GM04504 (cell line): ENCODE measurements around the gene LTF.

Experiments used
- DNase-seq: peaks from one replicate; pipeline ENCODE4 v3.0.0-alpha.2; 2012; ENCODE audit warnings: low read depth

LTF gene

GRCh38 chr3:46468753-46469600, 4.3 kb upstream of the LTF start:
- DNase-seq = no peak

- DNase-seq = no peak
Measured at GRCh38 chr3:46467562-46467961, 2.9 kb upstream of the LTF start.

GRCh38 chr3:46466871-46467403, 2.2 kb upstream of the LTF start:
- no peak for DNase-seq

- no peak for DNase-seq
Measured at GRCh38 chr3:46466273-46466672, 1.6 kb upstream of the LTF start.

GRCh38 chr3:46465196-46465520, 453 bp upstream of the LTF start:
- no peak for DNase-seq

GRCh38 chr3:46463868-46464241, 850 bp downstream of the LTF start:
- DNase-seq = no peak

GRCh38 chr3:46463120-46463867, 1.4 kb downstream of the LTF start:
- no peak for DNase-seq

GRCh38 chr3:46462511-46462910, 2.2 kb downstream of the LTF start:
- DNase-seq = no peak

GRCh38 chr3:46462111-46462510, 2.6 kb downstream of the LTF start:
- DNase-seq = no peak

GRCh38 chr3:46460051-46460450, 4.7 kb downstream of the LTF start:
- DNase-seq = no peak

- no peak for DNase-seq
Measured at GRCh38 chr3:46456118-46456517, 8.6 kb downstream of the LTF start.

GRCh38 chr3:46455231-46456115, 9.2 kb downstream of the LTF start:
- DNase-seq = no peak

- DNase-seq = no peak
Measured at GRCh38 chr3:46454606-46455005, 10.1 kb downstream of the LTF start.

GRCh38 chr3:46454209-46454595, 10.5 kb downstream of the LTF start:
- no peak for DNase-seq

- no peak for DNase-seq
Measured at GRCh38 chr3:46453526-46454208, 11.0 kb downstream of the LTF start.

- DNase-seq = no peak
Measured at GRCh38 chr3:46449755-46450552, 14.8 kb downstream of the LTF start.

- DNase-seq = no peak
Measured at GRCh38 chr3:46448721-46449120, 16.0 kb downstream of the LTF start.

- no peak for DNase-seq
Measured at GRCh38 chr3:46447228-46447985, 17.3 kb downstream of the LTF start.

- DNase-seq = no peak
Measured at GRCh38 chr3:46442576-46443530, 21.9 kb downstream of the LTF start.
